Fibroblast of the conjunctiva (primary cell): Measurements from ENCODE around the gene CAMK2N1.
"Not testable (repeated sequence)": the region's sequence is repeated elsewhere in the genome, so short reads cannot be mapped to it uniquely, and the experiment has no call there.

Source experiments
- DNase-seq: peaks from one replicate; pipeline ENCODE4 v3.0.0-alpha.2; 2010; ENCODE audit warnings: low read depth

CAMK2N1 gene

DNA sequence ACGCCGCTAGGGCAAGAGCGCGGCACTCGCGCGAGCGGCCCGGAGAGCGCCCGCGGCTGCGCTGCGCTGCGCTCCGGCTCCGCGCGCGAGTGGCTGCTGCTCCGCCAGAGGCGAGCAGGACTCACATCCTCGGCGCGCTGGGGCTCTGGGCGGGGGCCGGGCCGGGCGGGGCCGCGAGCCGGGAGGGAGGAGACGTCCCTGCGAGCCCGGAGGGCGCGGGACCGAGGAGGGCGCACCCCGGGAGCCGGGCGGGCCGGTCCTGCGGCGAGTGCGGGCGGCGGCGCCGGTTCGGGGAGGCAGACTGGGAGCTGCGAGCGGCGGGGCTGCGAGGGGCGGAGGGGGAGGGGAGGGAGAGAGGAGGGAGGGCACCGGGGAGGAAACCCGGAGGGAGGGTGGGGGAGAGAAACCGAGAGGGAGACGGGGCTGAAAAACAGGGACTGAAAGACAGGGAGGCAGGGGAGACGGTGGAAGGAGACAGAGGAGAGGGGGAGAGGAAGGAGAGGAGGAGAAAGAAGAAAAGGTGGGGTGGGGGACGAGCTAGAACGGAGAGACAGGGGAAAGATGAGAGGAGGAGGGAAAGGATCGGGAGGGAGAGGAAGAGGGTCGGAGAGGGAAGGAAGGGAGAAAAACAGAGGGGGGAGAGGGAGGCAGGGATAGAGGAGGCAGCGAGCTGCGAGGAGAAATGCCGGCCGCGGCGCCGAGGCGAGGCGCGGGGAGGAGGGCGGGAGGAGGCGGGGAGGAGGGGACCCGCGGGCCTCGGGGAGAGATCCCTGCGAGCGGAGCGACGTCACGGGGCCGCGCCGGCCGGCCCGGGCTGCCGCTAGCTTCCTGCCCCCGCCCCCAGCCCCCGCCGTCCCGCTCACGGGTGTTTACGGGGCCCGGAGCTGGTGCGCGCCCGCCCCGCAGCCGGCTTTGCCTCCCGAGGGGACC is at the start of gene CAMK2N1:
CAMK2N1 (minus strand) TSS at position 684 of the 930 bp plus-strand sequence. CDS start 831 bp downstream, outside the sequence.
- no peak for DNase-seq

DNA sequence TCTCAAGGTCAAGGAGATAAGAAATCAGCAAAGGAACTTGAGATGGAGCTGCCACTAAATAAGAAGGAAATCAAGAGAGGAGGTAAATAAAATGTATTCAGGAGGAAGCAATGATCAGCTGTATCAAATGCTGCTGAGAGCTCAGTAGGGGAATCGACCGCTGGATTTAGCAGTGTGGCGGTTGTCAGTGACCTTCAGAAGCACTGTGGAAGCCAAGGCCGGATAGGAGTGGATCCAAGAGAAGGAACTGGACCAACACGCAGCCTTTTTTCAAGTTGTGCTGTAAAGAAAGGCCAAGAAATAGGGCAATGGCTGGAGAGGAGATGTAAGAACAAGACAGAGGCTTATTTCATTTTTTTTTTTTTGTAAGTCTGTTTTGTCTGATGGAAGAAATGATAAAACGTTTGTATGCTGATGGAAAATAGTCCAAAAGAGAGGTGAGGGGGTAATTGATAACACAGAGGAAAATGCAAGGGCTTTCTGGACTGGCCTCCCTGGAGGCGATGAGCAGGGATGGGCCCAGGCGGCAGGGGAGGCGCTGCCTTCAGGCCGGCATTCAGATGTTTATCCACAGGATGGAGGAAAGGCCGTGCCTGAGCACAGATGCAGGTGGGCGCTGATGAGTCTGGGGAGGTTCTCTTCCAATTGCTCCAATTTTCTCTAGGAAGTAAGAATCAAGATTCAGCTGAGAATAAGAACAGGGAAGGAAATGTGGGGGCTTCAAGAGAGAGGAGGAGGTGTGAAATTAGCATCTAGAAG is 48.8 kb upstream of the CAMK2N1 start:
- DNase-seq = no peak

DNA sequence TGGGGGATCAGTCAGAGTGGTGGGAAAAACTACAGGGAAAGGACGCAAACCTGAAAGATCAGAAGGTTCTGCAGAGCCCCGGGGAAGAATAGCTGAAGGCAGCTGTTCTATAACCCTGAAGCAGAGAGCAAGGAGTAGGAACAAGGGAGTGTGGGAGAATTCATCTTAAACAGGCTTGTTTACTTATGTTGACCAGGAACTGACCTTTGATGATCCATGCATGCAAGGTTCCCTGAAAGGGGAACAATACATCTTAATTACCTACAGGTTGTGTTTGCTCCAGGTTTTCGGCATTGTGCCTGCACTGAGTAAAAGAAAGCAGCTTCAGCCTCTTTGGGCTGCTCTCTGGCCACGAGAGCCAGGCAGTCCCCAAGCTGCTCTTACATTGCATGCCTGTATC is 47.6 kb upstream of the CAMK2N1 start:
- DNase-seq = no peak

DNA sequence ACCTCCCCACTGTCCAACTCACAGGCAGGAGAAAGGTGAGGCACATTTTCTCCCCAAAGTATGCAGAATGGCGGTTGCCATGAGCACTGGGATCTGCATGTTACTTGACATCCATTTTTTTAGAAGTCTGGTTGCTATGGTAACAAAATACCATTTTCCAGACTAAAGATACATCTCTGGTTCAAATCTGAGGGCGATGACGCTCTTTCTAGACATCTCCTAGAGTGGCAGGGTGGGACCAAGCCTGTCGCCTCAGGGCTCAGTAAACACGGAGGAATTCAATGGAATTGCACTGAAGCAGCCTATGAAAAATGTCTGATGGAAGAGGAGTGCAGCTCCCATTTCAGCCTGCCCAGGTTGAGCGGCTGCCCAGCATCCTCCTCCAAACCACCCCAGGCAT is 44.9 kb upstream of the CAMK2N1 start:
- no peak for DNase-seq

DNA sequence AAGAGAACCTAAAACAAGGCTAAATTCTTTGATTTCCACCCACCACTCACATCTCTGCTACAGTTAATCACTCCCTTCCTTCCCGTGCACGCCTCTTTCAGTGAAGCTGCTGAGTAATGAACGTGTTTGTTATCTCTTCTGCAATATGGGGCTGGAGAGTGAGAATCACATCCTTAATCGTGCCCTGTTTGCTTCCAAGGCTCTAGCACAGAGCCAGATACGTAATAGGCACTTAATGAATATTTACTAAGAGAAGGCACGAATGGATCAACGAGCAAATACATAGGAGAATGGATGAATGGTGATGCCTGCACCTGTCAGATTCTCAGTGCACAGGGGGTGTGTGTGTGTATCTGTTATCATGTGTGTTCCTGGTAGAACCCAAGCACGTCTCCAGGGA is 44.3 kb upstream of the CAMK2N1 start:
- no peak for DNase-seq

DNA sequence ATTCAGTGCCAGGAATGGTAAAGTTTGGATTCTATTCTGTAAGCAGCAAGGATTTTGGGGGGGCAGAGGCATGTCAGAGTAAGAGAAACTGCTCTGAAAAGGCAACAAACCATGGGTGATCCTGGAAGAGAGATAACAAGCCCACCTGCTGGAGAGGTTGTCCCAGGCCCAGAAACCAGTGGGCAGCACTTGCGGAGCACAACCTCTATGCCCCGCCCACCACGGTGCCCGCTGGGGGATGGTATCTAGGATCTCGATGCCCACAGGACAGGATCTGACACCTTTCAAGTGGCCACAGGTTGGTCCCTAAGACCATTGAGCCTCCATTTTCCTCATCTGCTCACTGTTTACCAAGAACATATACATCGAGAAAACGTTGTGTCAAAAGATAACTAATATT is 42.2 kb upstream of the CAMK2N1 start:
- DNase-seq = no peak

DNA sequence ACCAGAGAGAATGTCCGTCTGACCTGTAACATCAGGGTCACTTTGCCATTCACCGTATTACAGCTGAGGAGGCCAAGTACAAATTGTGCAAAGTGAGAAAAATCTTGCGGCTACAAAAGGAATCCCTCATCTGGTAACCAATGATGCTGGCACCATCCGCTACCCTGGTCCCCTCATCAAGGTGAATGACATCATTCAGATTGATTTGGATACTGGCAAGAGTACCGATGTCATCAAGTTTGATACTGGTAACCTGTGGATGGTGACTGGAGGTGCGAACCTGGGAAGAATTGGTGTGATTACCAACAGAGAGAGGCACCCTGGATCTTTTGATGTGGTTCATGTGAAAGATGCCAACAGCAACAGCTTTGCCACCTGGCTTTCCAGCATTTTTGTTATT is 40.3 kb upstream of the CAMK2N1 start:
- DNase-seq = no peak

DNA sequence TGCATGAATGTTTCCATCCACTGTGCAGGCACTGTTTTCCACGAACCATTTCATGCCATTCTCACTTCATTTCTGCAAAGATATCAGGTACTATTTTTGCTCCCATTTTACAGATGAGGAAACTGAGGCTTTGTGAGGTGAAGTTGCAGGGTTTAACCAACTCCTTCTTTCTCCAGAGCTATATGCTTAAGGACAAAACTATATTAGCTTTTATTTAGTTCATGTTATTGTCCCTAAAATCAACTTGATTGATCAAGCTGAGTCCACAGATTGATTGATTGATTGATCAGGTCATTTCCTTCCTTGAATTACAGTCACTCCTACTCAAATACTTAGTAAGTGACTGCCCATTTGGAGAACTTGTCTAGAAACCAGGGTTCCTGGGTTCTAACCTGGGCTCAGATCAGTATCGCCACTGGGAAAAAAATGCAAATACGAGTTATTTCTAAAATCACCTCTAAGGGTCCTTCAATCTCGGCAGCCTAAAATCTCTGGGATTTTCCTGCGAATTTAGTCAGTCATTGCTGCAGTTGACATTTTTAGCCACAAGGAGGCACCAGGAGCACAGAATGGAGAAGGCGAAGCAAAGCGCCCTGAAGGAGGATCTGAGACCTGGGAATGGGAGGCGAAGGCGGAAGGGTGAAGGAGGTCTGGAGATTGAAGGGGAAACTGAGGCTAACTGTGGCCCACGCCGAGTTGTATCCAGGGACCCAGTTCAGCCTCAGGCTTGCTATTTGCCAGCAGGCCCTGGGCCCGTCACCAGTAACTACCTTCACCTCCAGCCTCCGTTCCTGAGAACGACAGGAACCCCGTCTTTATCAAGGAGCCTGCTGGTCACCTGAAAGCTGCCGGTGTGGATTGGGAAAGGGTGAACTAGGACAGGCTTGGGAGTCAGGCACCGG is 36.2 kb upstream of the CAMK2N1 start:
- peak; percentile 55 for DNase-seq

DNA sequence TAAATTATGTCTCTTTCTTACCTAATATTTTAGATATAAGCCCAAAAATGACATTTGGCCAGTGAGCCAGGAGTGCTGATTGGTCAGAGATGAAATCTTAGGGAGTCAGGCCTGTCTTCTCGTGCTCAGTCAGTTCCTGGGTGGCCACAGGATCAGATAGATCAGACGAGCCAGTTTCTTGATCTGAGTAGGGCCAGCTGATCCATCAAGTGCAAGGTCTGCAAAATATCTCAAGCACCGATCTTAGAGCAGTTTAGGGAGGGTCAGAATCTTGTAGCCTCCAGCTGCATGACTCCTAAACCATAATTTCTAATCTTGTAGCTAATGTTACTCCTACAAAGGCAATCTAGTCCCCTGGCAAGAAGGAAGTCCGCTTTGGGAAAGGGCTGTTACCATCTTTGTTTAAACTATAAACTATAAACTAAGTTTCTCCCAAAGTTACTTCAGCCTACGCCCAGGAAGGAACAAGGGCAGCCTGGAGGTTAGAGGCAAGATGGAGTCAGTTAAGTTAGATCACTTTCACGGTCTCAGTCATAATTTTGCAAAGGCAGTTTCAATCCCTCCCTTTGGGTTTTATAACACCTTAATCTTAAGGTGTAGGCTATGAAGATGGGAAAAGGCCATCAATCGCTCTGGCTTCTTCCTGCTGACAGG is 33.7 kb upstream of the CAMK2N1 start:
- not testable (repeated sequence) for DNase-seq

DNA sequence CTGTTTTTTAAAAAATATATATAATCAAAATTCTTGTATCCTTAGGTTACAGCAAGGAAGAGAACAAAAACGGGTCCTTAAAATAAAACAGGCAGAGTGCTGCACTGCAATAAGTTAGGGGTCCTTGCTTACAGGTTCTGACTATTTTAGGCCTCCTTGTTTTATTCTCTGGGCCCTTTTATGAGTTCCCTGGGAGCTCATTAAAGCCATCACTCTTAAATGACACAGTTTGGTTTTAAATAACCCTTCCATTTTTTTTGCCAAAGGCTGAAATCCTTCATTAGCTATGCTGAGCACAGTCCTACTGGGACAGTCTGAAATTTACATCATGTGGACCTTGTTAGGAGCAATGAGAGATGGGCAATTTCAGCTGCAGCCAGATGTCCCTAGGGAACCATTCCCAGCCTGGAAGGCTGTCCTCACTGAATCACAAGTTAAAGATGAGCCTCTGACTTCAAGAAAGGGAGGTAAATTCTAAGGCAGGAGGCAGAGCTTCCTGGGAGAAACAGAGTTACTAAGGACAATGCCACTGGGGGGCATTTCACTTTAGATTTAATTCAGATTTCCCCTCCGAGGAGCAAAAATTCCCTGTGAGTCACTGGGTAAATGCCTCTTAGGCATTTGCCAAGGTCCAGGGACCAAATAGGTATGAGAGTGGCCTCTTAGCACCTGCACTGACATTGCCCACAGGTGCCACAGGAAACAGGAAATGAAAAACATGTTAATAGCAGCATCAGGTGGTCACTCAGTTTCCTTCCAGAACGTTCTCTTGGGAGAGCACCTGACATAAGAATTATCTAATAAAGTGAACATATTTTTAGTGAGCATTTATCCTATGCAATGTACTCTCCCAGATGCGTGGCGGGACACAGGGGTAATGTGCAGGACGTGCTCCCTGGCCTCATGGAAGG is 25.8 kb upstream of the CAMK2N1 start:
- DNase-seq = no peak

DNA sequence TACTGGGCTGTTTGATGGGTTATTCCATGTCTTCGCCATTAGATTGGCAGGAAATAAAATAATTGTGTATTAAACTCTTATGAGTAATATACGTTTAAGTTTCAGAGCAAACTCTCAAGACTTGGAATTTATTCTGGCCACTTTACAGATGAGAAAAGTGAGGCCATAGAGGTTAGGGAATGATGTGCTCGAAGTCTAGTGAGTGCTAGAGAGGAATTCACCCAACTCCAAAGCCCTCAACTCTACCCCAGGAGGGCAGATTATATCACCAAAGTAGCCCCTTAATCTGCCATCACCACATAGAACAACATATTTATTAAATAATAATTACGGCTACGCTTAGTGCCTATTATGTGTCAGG is 22.4 kb upstream of the CAMK2N1 start:
- no peak for DNase-seq

DNA sequence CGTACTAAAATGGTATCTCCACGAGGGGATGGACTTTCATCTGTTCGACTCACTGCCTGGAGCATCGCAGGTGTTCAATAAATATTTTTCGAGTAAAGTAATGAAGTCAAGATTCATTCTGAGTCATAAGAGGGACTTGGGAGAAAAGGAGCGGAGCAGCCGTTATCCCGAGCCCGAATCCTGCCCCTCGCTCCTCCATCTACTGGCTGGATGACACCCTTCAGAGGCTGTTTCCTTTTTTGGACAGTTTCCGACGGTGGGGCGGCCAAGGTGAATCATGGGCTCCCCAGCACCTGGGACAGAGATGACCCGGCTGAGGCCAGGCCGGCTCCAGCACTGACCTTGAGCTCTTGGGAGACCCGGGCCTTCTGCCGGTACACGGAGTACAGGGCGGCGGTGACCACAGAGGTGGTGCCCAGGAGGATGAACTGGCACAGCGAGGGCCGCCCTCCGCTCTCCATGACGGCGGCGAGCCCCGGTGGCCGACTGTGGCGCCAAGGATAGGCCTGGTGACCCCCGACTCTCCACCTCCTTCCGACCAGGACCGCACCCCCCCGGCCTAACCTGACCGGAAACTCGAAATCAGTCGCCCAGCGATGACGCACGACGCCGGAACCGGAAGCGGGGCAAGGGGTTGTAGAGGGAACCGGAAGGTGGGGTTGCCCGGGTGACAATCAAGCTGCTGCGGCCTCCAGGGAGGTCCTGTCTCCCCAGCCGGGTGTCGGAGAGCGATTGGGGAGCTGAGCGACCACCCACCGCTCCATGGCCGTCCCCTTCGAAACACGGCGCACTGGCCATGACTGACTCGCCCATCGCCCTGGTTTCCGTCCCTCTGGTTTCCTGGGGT is 21.8 kb upstream of the CAMK2N1 start, which contains the start of gene MUL1:
MUL1 (minus strand) TSS at position 588 of the 847 bp plus-strand sequence; CDS start at position 461, 127 bp downstream.
- DNase-seq = peak; percentile 77

DNA sequence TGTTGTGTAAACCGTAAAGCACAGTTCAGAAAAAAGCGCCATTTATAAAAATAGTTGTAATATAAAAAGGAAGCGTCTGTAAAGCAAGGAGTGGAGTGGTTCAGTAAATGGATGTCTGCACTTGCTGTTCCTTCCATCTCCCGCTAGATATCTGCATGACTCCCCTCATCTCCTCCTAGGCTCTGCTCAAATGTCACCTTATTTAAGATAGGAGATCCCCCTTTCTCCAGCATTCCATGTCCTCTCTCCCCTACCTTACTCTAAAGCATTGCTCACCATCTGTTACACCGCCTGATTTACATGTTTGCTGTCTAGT is 21.2 kb upstream of the CAMK2N1 start:
- no peak for DNase-seq

DNA sequence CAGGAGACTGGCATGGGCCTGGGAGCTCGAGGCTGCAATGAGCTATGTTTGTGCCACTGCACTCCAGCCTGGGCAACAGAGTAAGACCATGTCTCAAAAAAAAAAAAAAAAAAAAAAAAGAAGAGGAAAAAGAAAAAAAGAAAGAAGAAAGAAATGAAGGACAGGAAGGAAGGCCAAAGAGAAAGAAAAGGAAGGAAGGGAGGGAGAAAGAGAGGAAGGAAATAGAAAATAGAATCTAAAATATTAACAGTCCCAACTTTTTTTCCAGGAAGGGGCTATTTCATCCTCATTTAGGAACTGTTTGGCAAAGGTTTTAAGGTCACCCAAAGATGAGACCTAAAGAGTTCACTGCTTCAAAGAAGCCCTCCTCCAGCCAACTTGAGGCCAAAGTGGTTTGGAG is 19.5 kb upstream of the CAMK2N1 start:
- DNase-seq = no peak

DNA sequence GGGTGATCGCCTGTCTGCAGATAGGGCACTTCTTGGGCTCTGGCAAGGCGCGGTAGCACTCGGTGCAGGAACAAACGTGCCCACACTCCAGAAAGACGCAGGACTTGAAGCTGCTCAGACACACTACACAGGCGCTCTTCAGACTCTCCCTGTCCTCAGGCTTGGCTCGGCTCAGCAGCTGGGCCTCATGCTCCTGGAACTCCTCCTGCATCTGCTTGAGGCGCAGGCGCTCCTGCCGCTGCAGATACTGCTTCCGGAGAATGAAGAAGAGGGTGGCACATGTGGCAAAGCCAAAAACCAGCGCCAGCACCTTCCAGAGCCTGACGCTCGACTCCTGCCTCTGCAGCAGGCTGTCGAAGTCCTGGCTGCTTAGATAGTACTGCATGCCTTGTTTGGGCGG is 14.7 kb upstream of the CAMK2N1 start:
- DNase-seq = no peak

DNA sequence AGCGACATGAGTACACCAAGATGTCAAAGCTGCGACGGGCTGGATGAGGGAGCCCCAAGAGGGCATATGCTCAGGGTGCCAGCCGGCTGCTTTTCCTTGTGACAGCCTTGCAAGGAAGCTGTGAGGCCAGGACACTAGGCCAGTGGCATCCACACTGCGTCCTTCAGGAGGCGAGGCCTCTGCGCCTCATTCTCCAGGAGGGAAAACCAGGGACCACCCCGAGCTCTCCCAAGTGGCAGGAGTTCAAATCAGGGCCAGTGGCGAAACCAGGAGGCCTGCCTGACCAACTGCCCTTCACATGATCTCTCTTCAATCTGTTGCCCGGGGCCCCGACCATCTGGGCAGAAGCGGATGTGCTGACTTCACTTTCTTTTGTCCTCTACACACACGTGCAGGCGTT is 13.7 kb upstream of the CAMK2N1 start:
- DNase-seq = no peak

DNA sequence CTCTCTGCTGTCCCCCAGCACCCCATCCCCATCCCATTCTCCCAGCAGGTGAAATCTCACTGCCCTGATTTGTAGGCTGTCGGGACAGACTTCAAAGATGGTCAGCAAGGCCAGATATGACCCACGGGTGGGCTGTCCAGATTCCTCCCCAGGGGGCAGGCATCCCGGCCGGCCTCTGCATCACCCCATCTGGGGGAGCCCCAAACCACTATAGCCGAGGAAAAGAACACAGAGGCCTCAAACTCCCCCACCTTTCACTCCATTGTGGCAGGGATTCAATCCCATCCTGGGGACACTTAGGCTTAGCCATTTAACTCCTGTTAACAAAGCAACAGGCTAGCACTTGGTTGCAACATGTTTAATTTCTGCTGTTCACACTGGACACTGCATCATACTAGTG is 13.1 kb upstream of the CAMK2N1 start:
- no peak for DNase-seq

DNA sequence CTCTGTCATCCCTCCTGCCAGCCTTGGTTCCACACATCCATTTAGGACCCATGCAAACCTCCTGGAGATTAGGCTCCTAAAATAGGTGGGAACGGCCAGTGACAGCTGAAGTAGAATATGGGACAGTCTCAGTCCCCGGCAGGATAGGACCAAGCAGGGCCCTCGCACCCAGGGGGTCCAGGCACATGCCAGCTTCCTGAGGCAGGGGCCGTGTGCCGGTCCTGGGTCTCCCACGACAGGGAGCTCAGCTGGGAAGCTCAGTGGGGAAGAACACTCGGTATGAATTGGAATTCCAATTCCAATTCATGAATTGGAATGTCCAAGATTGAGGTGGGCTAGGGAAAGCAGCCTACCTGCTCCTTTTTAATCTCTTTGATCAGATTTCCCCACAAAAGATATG is 12.1 kb upstream of the CAMK2N1 start:
- no peak for DNase-seq

DNA sequence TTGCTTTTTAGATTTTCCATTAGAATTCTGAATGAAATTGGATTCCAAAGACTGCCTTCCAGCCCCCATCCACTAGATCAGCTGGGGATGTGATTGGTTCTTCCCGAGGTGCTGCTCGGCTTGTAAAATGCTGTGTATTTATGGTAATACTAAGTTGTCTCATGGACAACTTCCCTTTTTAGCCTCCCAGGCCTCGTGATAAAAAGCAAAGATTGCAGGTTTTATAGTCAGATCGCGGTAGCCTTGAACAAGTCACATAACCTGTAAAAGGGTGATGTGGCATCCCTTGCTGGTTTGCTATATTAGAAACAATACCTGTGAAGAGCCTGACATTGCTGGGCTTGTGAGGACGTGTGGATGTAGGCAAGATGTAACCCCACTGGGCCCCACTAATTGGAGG is 11.5 kb upstream of the CAMK2N1 start:
- DNase-seq = no peak
